Posterior cingulate gyrus (tissue), 11 donors: ENCODE results near the gene SIRPB2.

Source experiments
- DNase-seq, 10 donors: peaks; one replicate each; pipeline versions ENCODE4 v3.0.0 to v3.0.0-alpha.2; 2020 to 2021; ENCODE audit warnings: mixed read lengths in 3 of 10
- intact Hi-C: fragments of 100-400 bp; cut with DNase I; formaldehyde crosslinking; loops from one replicate; pipeline ENCODE4 v1.15.1; 2023

The SIRPB2 gene

GRCh38 chr20:1449370-1449769, 41.9 kb downstream of the SIRPB2 start:
- DNase-seq: no peak
- intact Hi-C loops: no loop called here

DNA sequence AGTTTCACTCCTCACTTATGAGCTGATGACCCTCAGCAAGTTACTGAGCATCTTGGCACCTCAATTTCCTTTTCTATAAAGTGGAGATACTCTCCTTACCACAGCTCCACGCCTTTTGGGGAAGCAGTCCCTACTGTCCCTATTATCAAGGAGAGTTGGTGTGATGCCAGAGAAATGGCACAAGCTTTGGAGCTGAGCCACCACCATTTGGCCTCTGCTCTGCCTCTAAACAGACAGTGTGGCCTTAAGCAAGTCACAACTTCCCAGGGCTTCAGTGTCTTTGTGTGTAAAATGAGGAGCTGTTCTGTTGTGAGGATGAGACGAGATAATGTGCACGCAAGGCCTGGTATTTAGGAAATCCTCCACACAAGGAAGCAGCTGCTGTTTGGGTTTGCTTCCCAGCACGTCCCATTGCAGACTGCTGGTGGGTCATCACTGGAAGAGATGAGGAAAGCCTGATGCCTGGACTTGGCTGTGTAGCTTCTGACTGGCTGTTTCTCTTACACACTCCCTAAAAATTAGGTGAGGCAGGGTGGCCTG, 43.1 kb downstream of the SIRPB2 start:
- intact Hi-C loops: no loop called here
- DNase-seq: no peak

- intact Hi-C loops: no loop called here
These were observed 44.7 kb downstream of the SIRPB2 start for GRCh38 chr20:1446536-1446935.

DNA sequence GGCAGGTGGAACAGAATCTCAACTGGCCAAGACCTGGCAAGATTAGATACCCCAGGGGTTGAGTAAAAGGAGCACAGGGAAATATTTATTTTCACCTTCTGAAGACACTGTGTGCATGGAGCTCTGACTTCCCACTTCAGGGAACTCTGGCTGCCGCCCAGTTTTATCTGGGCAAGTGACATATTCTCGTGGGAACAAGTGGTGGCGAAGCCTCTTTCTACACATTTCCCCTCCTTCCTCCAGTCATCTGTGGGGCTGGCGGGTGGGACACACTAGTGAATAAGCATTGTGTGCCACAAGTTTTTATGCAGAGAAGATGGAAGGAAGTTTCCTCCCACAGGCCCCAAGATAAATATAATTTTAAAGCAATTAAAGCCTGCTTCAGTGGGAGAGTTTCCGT, 48.1 kb downstream of the SIRPB2 start:
- peak in 3 of 10 donors; percentile 25 to 81 (median 62) for DNase-seq
- intact Hi-C loops: no loop called here

More at GRCh38 chr20:1446536-1446935, 44.7 kb downstream of the SIRPB2 start:
- no peak for DNase-seq

DNA sequence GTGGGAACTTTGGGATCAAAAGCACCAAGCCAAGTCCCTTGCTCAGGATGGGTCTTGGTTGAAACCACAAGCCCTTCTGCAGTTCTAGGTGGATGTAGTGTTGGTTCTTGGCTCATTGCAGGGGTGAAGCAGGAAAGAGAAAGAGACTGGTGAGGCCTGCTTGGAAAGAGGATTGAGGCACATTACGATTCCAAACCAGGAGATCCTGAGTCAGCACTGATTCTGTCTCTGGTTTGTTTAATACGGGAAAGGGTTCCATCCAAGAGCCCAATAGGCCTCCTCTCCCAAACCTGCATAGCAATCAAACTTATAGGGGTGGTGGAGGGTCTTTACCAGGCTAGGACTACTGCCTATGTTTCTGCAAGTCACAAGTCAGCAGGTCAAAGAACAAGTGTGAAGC, 48.9 kb downstream of the SIRPB2 start:
- no peak for DNase-seq
- intact Hi-C loops: no loop called here

GRCh38 chr20:1441133-1441532, 50.1 kb downstream of the SIRPB2 start:
- DNase-seq: no peak
- intact Hi-C loops: no loop called here

DNA sequence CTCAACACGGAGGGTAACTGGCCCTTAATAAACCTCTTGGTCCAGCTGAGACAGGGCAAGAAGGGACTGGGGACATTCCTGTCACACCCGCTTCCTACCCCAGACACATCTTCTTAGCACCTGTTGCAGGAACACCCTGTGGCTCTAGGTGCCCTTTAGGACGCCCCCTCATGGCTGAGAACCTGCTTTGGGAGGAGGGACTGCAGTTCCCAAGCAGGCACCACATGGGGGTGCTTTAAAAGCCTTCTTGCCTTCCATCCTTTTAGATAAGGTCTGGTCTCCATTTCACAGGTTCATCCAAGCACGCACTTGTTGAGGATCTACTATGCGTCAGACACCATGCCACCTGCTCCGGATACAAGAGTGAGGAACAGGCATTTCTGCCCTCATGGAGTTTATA, 51.2 kb downstream of the SIRPB2 start:
- intact Hi-C loops: no loop called here
- DNase-seq: no peak

- intact Hi-C loops: no loop called here
- no peak for DNase-seq
These were observed 52.9 kb downstream of the SIRPB2 start for GRCh38 chr20:1438361-1438760.

DNA sequence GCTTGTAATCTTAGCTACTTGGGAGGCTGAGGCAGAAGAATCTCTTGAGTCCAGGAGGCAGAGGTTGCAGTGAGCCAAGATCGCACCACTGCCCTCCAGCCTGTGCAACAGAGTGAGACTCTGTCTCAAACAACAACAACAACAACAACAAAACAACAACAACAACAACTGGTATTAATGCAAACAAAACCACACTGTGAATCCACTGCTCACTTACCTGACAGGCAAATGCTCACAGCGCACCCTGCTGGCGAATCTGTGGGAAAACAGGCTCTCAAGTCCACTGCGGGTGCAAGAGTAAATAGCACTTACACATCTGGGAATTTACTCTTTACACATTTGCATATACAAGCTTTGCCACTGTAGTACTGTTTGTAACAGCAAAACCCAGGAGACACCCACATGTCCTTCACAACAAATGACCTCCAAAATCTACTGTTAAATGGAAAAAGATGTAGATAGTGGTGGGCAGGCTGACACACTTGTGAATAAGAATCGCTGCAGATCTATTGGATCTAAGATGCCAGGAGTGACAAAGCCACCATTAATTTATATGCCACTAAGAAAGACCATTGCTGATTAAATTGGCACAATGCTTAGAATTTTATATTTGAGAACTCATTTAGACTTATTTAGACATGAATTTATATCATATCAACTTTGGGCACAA, 53.9 kb downstream of the SIRPB2 start:
- intact Hi-C loops: loop anchor here (1.0 kb wide), 1 partner anchor 124 kb away; no protein-coding TSS in a partner anchor
- peak; percentile 61 to 96 (median 79) for DNase-seq

DNA sequence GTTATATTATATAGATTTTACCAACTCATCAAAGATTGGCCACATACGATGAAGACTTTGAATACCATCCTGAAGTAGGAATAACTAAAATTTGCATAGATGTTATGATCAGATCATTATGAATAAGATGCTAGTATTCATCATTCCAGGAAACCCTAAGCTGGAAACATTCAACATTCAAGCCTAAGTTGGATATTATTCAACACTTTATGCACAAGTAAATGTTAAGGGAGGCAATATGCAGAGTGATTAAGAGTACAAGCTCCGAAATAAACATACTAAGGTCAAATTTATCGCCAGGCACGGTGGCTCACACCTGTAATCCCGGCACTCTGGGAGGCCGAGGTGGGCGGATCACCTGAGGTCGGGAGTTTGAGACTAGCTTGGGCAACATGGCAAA, 55.0 kb downstream of the SIRPB2 start:
- no peak for DNase-seq
- intact Hi-C loops: no loop called here

- intact Hi-C loops: no loop called here
- no peak for DNase-seq
These were observed 55.9 kb downstream of the SIRPB2 start for GRCh38 chr20:1435337-1435699.

DNA sequence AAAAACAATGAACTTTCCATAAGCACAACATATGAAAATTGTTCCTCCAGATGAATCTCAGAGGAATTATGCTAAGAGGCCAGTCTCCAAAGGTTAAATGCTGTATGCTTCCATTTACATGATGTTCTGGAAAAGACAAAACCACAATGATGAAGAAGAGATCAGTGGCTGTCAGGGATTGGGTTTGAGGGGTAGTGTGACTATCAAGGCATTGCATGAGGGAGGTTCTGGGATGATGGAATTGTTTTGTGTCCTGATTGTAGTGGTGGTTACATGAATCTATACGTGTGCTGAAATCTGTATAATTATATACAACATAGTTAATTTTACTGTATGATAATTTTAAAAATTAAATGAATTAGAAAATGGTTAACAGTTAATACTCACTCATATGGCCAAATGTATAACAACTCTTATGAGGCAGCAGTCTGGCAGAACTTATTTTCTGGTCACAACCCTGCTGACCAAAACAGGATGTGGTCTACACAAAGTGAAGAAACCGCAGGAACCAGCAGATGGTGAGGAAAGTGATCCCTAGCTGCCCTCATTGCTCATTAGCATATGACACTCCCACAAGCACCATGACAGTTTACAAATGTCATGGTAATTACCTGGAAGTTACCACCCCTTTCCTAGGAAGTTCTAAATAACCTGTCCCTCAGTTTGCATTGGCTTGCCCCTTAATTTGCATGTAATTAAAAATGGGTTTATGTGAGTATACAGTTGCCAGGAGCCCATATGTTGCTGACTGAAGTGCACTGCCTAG, 56.5 kb downstream of the SIRPB2 start:
- DNase-seq: no peak
- intact Hi-C loops: no loop called here

GRCh38 chr20:1431158-1431557, 60.1 kb downstream of the SIRPB2 start:
- intact Hi-C loops: no loop called here
- DNase-seq: no peak

DNA sequence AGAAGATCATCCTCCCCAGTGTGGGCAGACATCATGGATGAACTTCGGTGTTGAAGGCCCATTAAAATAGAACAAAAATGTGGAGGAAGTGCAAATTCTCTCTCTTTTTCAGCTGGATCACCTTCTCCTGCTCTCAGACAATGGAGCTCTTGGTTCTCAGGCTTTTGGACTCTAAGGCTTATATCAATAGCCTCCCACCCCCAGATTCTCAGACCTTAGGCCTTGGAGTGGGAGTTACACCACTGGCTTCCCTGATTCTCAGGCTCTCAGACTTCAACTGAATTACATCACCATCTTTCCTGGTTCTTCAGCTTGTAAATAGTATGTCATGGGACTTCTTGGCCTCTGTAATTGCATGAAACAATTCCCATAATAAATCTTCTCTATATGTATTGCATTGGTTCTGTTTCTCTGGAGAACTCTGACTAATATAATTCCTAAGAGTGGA, 61.2 kb downstream of the SIRPB2 start:
- no peak for DNase-seq

GRCh38 chr20:1429143-1429728, 62.0 kb downstream of the SIRPB2 start:
- intact Hi-C loops: no loop called here
- DNase-seq: no peak

More for the DNA sequence above, 61.2 kb downstream of the SIRPB2 start:
- intact Hi-C loops: no loop called here

DNA sequence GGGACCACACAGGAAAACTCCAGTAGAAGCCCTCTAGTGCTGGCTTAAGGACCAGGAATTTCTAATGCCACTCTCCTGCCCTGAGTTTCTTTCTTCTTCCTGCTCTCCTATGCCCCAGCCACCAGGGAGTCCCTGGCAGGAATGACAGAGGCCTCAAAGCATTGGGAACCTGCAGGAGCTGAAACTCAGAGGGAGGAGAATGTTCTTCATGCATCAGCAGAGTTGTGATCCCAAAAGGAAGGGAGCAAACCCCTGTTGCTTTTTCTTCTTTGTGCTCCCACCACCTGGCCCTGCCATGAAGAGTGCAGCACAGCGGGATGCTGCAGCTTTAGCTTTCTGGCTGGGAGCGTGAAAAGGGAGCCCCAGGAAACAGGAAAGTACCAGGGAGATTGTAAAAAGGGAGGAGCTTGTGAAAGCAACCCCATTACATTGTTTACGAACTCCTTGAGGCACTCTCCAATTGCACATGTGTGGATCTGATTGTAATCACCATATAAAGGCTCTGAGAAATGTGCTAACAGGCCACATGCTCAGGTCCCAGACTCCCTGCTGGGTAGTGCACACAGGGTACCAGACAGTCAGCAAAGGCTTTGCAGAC, 63.7 kb downstream of the SIRPB2 start:
- intact Hi-C loops: no loop called here
- no peak for DNase-seq

DNA sequence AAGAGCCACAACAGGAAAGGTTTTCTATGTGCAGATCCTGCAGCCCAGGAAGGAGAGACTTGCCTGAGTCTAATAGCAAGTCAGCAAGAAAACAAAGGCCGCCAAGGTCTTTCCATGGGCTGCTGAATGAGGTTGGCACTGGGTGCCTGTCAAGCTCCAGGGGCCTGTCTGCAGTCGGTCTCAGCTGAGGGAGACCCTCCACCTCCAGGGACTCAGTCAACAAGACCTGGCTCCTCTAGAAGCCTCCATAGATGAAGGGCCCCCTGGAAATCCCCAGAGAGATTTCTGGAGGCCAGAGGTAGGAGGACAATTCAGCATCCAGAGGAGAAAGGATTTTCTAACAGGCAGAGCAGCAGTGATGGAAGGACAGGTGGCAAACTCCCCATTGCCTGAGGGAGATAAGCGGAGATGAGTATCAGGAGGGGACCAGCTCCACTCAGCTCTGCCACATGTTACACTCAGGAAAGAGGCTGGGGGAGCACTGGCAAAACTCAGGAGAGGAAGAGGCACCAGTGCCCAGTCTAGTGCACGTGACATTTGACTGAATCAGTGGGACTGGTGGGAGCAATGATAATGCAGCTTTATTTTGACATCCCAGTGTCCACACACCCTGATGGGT, 64.9 kb downstream of the SIRPB2 start:
- intact Hi-C loops: no loop called here

More for the DNA sequence above, 64.9 kb downstream of the SIRPB2 start:
- no peak for DNase-seq
